Astrocyte of the hippocampus (primary cell): Measurements from ENCODE around the gene MMP17.

ENCODE experiments used
- DNase-seq: peaks from one replicate; pipeline ENCODE4 v3.0.0; 2011; ENCODE audit warnings: low read depth, low spot score

Gene MMP17

GRCh38 chr12:131894313-131894860 lies 66.2 kb downstream of the MMP17 start, which contains the start of gene ULK1:
ULK1 (plus strand) TSS chr12:131894622; CDS start chr12:131895002, 380 bp downstream.
- DNase-seq = peak; percentile 96

GRCh38 chr12:131894981-131895639 lies 66.9 kb downstream of the MMP17 start:
- DNase-seq = peak; percentile 36

- DNase-seq = no peak
Measured at GRCh38 chr12:131895640-131896079, 67.5 kb downstream of the MMP17 start.

GRCh38 chr12:131896080-131896810 lies 68.1 kb downstream of the MMP17 start:
- peak; percentile 96 for DNase-seq

- DNase-seq = no peak
Measured at GRCh38 chr12:131896811-131897270, 68.6 kb downstream of the MMP17 start.

- DNase-seq = no peak
Measured at GRCh38 chr12:131897276-131897675, 69.1 kb downstream of the MMP17 start.

- no peak for DNase-seq
Measured at GRCh38 chr12:131897875-131898274, 69.7 kb downstream of the MMP17 start.

GRCh38 chr12:131900397-131900796 lies 72.2 kb downstream of the MMP17 start:
- peak; percentile 16 for DNase-seq
